Fibroblast of pulmonary artery (primary cell): ENCODE data around the gene FCRL2.

Experiments
- DNase-seq: peaks from one replicate; pipeline ENCODE4 v3.0.0-alpha.2; 2010; ENCODE audit warnings: low read depth
- H3K4me3 ChIP-seq: replicated peaks from 2 replicates; pipeline ENCODE4 v1.5.1; 2011; ENCODE audit warnings: low read depth, mild to moderate bottlenecking, control low read depth, low read length, moderate library complexity
- CTCF ChIP-seq: IDR thresholded peaks from 2 replicates; pipeline ENCODE4 v1.5.1; 2011; ENCODE audit warnings: mild to moderate bottlenecking, control low read depth, low read length, inconsistent platforms; ENCODE audit errors: missing control alignments

FCRL2 gene

GRCh38 chr1:157703981-157704380 lies 73.0 kb downstream of the FCRL2 start:
- TF ChIP-seq CTCF: no peak
- no peak overlapping the region for H3K4me3 ChIP-seq
- DNase-seq: no peak

GRCh38 chr1:157702308-157702825 lies 74.6 kb downstream of the FCRL2 start:
- no peak overlapping the region for H3K4me3 ChIP-seq
- TF ChIP-seq CTCF: no peak
- DNase-seq: no peak

- TF ChIP-seq CTCF: no peak
- DNase-seq: no peak
- no peak within 1 kb of the TSS for H3K4me3 ChIP-seq
Observed at GRCh38 chr1:157700732-157701131, 76.2 kb downstream of the FCRL2 start, which contains the start of gene FCRL3. Gene FCRL3, minus strand, starts transcription at chr1:157700769. Its CDS starts 280 bp downstream, at chr1:157700489.

- no peak for DNase-seq
- no peak overlapping the region for H3K4me3 ChIP-seq
- no peak for TF ChIP-seq CTCF
Observed at GRCh38 chr1:157700305-157700704, 76.6 kb downstream of the FCRL2 start.

GRCh38 chr1:157697781-157698569 lies 79.0 kb downstream of the FCRL2 start:
- DNase-seq: no peak
- H3K4me3 ChIP-seq: no peak overlapping the region
- no peak for TF ChIP-seq CTCF

GRCh38 chr1:157696966-157697628 lies 79.8 kb downstream of the FCRL2 start:
- no peak overlapping the region for H3K4me3 ChIP-seq
- no peak for TF ChIP-seq CTCF
- no peak for DNase-seq
